D721Med (cell line): ENCODE data around the gene FLT3.

Experiments
- DNase-seq: peaks from one replicate; pipeline ENCODE4 v3.0.0; 2011; ENCODE audit warnings: low spot score; ENCODE audit not compliant: insufficient read length
- FAIRE-seq: peaks from 2 replicates; lab custom pipeline; 2011; peaks lifted over from hg19 to GRCh38; lab: Jason Lieb, UNC
- TF ChIP-seq, protein P1 (sequence below): IDR thresholded peaks from 2 replicates; pipeline ENCODE4 v1.5.1; 2012; ENCODE audit warnings: mild to moderate bottlenecking, control low read depth; ENCODE audit not compliant: insufficient read depth; ENCODE audit errors: missing control alignments

Gene FLT3

DNA sequence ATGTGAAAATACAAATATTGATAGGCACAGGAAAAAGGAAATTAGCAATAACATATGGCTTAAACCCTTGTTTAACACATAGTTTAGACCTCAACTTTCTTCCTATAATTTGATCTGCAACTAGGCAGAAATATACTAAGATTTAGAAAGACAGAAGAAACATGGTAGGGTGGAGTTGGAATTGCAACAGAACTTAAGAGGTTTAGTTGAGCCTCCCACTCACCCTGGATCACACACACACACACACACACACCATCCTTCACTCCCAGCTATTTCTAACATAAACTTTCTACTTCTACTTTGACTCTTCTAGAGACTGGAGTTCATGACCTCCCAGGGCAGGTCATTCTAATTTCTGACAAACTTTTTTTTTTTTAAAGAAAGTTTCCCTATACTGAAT is 47.4 kb downstream of the FLT3 start:
- DNase-seq, result no peak
- FAIRE-seq, result no peak
- TF ChIP-seq, protein P1, sequence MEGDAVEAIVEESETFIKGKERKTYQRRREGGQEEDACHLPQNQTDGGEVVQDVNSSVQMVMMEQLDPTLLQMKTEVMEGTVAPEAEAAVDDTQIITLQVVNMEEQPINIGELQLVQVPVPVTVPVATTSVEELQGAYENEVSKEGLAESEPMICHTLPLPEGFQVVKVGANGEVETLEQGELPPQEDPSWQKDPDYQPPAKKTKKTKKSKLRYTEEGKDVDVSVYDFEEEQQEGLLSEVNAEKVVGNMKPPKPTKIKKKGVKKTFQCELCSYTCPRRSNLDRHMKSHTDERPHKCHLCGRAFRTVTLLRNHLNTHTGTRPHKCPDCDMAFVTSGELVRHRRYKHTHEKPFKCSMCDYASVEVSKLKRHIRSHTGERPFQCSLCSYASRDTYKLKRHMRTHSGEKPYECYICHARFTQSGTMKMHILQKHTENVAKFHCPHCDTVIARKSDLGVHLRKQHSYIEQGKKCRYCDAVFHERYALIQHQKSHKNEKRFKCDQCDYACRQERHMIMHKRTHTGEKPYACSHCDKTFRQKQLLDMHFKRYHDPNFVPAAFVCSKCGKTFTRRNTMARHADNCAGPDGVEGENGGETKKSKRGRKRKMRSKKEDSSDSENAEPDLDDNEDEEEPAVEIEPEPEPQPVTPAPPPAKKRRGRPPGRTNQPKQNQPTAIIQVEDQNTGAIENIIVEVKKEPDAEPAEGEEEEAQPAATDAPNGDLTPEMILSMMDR, result no peak

DNA sequence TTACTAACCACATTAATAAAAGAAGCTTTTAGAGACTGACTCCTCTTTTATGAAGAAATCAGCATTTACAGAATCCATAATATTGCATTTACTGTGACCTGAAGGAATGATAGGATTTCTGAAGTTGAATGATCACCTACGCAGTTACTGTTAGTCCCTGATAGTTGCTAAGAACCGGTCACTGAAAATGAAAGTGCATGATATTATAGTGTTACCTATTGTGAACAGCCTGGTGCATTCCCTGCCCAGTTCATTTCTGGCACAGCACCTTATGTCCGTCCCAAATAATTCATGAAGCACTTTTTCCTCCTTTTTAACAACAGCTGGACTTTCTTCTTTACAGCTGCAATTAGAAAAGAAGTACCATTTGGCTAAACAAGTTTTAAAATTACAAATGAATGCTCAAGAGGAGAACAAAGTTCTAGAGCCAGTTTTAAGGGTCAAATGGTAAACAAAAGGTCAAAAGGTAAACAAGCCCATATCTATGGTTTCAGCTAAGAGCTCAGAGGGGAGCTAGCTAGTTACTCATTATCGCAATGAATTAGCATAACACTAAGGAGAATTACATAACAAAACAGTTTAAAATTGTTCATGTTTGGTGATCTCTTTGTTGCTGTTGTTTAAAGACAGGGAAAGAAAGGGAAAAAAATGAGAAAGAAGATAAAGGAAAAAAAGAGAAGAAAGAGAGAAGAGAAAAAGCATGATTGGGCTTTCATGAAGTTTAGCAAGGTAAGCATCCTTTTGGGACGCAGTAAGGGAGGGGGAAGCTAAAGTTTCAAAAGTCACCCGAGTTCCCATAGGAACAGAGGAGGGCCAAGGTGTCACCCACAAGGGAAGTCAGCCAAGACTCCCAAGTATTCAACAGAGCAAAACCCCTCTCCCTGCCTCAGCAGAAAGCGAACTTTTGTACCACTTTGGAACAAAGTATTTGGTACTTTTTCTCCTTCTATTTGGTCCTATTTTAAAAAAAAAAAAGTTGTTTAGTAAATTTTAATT is 50.2 kb downstream of the FLT3 start:
- DNase-seq (no peak), FAIRE-seq (no peak)

DNA sequence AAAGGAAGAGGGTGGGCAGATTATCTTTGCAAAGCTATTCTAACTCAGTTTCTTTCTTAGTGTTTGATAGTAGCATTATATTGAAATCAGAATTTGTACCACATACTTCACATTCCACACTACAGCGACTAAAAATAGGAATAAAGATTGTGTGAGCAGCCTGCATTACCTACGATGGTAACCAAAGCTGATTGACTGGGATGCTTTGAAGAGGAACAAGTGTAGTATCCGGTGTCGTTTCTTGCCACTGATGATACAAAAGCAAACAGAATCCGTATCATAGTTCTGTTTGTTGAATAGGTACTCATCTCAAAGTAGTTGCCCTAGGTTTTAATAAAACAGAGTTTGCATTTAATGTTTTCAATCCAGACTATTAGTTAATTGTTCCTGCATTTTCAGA is 51.2 kb downstream of the FLT3 start:
- no peak for DNase-seq
- TF ChIP-seq, protein P1, result no peak
- no peak for FAIRE-seq

More for the DNA sequence above, 50.2 kb downstream of the FLT3 start:
- TF ChIP-seq, protein P1, result no peak

DNA sequence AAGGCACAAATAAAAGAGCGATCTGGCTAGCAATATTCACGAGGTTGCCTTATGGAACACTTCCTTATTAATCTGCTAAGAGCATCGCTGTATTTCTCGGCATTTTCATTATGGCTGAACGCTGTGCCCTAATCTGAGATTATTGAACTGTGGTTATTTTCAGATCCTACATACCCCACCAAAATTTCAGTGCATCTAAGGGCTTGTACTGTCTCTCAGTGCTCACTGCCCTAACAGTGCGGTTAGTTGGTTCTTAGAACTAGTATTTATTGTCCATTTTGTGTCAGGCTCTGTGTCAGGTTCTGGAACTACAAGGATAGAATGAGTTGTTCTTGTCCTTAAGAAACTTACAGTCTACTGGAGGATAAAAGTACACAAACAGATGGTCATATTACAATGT is 51.6 kb downstream of the FLT3 start:
- DNase-seq (no peak), FAIRE-seq (no peak)
- TF ChIP-seq, protein P1, result no peak

DNA sequence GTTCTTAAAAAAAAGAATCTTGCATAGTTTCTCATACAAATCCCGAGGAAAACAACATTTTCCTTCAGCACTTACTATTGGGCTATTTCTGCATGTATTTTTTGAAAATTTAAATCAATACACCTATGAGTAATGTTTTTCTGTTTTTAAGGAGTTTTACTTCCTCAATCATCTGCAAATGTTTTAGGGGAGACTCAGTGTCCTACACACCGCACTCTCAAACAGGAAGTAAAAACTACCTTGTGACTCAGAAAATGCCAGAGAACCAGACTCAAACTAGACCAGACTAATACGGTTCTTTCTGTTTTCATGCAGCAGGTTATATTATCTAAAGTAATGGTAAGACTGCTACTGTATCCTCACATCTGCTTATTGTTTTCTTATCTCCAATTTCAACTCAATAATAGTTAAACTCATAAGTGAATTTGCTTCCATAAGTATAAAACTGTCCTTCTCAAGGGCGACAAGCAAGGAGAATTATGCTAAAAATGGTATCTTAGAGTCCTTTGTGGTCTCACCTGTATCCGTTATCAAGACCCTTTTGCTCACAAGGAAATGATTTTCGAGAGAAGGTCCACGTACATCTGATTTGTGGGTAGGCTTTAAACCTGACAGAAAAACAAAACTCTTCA is 52.5 kb downstream of the FLT3 start:
- DNase-seq (no peak), FAIRE-seq (no peak)
- TF ChIP-seq, protein P1, result no peak

DNA sequence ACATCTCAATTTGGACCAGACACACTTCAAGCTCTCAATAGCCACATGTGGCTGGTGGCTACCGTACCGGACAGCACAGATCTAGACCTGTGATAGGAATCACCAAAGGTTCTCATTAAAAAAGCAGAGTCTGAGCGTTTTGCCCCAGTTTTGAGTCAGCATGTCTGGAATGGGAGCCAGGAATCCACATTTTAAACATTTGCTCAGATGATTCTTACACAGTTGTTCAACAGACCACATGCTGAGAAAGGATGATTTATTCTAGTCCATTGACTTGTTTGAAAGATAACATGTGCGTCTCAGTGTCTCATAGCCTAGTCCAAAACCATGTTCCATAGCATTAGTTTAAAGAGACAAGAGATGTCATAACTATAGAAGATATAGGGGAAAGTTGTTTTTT is 53.4 kb downstream of the FLT3 start:
- no peak for FAIRE-seq
- DNase-seq, result no peak
- TF ChIP-seq, protein P1, result no peak
